Neuronal stem cell (in vitro differentiated cells): ENCODE results near the gene CTCF.
A peak's percentile ranks its signal among the peaks of the same experiment; 100 is the strongest.

ENCODE experiments used
- DNase-seq: peaks from one replicate; pipeline ENCODE4 v3.0.0-alpha.2; 2013; ENCODE audit warnings: low spot score
- H2AFZ ChIP-seq: one replicate; pipeline ENCODE4 v1.6.1; 2013; ENCODE audit warnings: mild to moderate bottlenecking, low read length, inconsistent platforms
- H2AK5ac ChIP-seq: 2 replicates; pipeline ENCODE4 v1.6.1; 2013; ENCODE audit warnings: low read depth, mild to moderate bottlenecking, inconsistent platforms, low read length, moderate library complexity, mixed read lengths
- H2BK120ac ChIP-seq: 2 replicates; pipeline ENCODE4 v1.6.1; 2013; ENCODE audit warnings: low read depth, mild to moderate bottlenecking, inconsistent platforms, low read length, moderate library complexity, mixed read lengths
- H2BK12ac ChIP-seq: one replicate; pipeline ENCODE4 v1.6.1; 2013; ENCODE audit warnings: low read length, inconsistent platforms
- H2BK15ac ChIP-seq: 2 replicates; pipeline ENCODE4 v1.6.1; 2013; ENCODE audit warnings: mild to moderate bottlenecking, low read length, inconsistent platforms, mixed read lengths
- H2BK5ac ChIP-seq: one replicate; pipeline ENCODE4 v1.6.1; 2013; ENCODE audit warnings: inconsistent platforms, mild to moderate bottlenecking, low read length, moderate library complexity
- H3K14ac ChIP-seq: one replicate; pipeline ENCODE4 v1.6.1; 2013; ENCODE audit warnings: low read length, inconsistent platforms
- H3K18ac ChIP-seq: 2 replicates; pipeline ENCODE4 v1.6.1; 2013; ENCODE audit warnings: low read length, inconsistent platforms
- H3K23ac ChIP-seq: 2 replicates; pipeline ENCODE4 v1.6.1; 2013; ENCODE audit warnings: low read depth, mild to moderate bottlenecking, mixed read lengths, low read length, inconsistent platforms; ENCODE audit not compliant: poor library complexity
- H3K27ac ChIP-seq: replicated peaks from 3 replicates; pipeline ENCODE4 v1.5.1; 2013; ENCODE audit warnings: low read length, inconsistent platforms
- H3K27me3 ChIP-seq, 3 experiments: 2 replicates each; pipeline ENCODE4 v1.6.1; 2013; ENCODE audit warnings: low read length in 3 of 3, mild to moderate bottlenecking in 2 of 3, inconsistent platforms in 1 of 3, low read depth in 1 of 3, mixed read lengths in 1 of 3, moderate library complexity in 1 of 3; ENCODE audit not compliant: control insufficient read depth in 3 of 3, insufficient read depth in 3 of 3
- H3K36me3 ChIP-seq, 2 donors: replicated peaks in 1 of 2; 2 replicates each; pipeline ENCODE4 v1.6.1; 2013; ENCODE audit warnings: low read length in 2 of 2; ENCODE audit not compliant: control insufficient read depth in 2 of 2, insufficient read depth in 2 of 2
- H3K4ac ChIP-seq: 2 replicates; pipeline ENCODE4 v1.6.1; 2013; ENCODE audit warnings: inconsistent platforms, mild to moderate bottlenecking, low read length, moderate library complexity
- H3K4me1 ChIP-seq, 2 donors: 1 replicate in 1 of 2; 2 replicates in 1 of 2; pipeline ENCODE4 v1.6.1; 2013; ENCODE audit warnings: low read length in 2 of 2, low read depth in 1 of 2; ENCODE audit not compliant: control insufficient read depth in 2 of 2, insufficient read depth in 1 of 2
- H3K4me2 ChIP-seq: one replicate; pipeline ENCODE4 v1.6.1; 2013; ENCODE audit warnings: mild to moderate bottlenecking, low read length, inconsistent platforms; ENCODE audit not compliant: insufficient read depth, poor library complexity, severe bottlenecking
- H3K4me3 ChIP-seq, 2 donors: 2 replicates each; pipeline ENCODE4 v1.5.1; 2013; ENCODE audit warnings: low read length in 2 of 2, mild to moderate bottlenecking in 2 of 2, inconsistent platforms in 1 of 2, moderate library complexity in 1 of 2
- H3K79me1 ChIP-seq: one replicate; pipeline ENCODE4 v1.6.1; 2013; ENCODE audit warnings: low read depth, mild to moderate bottlenecking, inconsistent platforms, low read length, moderate library complexity
- H3K9ac ChIP-seq: one replicate; pipeline ENCODE4 v1.6.1; 2013; ENCODE audit warnings: mild to moderate bottlenecking, low read depth, low read length, inconsistent platforms; ENCODE audit not compliant: poor library complexity
- H3K9me3 ChIP-seq, 2 donors: replicated peaks in 1 of 2; 2 replicates each; pipeline versions ENCODE3 to v1.6.1; 2013; ENCODE audit warnings: low read length in 2 of 2, mild to moderate bottlenecking in 2 of 2, inconsistent platforms in 1 of 2, low read depth in 1 of 2, mixed read lengths in 1 of 2, moderate library complexity in 1 of 2; ENCODE audit not compliant: control insufficient read depth in 2 of 2, insufficient read depth in 1 of 2
- H4K8ac ChIP-seq: one replicate; pipeline ENCODE4 v1.6.1; 2013; ENCODE audit warnings: low read depth, mild to moderate bottlenecking, inconsistent platforms, low read length, moderate library complexity
- H4K91ac ChIP-seq: one replicate; pipeline ENCODE4 v1.6.1; 2013; ENCODE audit warnings: low read length, low read depth, mild to moderate bottlenecking, inconsistent platforms; ENCODE audit not compliant: poor library complexity
- WGBS, 2 donors: extraction: QIAGEN DNeasy Blood & Tissue Kit; methylation state at CpG; one replicate each; pipeline ENCODE4 v1.1.7; 2013; ENCODE audit warnings: missing lambda C conversion rate in 2 of 2, mixed read lengths in 1 of 2; ENCODE audit not compliant: insufficient read length in 2 of 2, insufficient replicate concordance in 1 of 2; ENCODE audit errors: extremely low coverage in 2 of 2; 5-methylcytosine and 5-hydroxymethylcytosine counted together

The CTCF gene

GRCh38 chr16:67648088-67648763 lies 85.9 kb downstream of the CTCF start:
- H3K18ac ChIP-seq, result peak overlapping the region; percentile 80
- H3K14ac ChIP-seq, result peak overlapping the region; percentile 94
- H3K27ac ChIP-seq, result no peak overlapping the region
- DNase-seq, result no peak
- H3K4ac ChIP-seq, result no peak overlapping the region
- H3K36me3 ChIP-seq, result no peaks in the 10 kb centered on the region
- H4K91ac ChIP-seq, result no peak overlapping the region
- H2BK120ac ChIP-seq, result no peak overlapping the region
- H4K8ac ChIP-seq, result no peak overlapping the region
- peak overlapping the region; percentile 6 for H2BK15ac ChIP-seq
- peaks cover 0 to 76% (median 65%) of the 10 kb centered on the region in 3 experiments for H3K27me3 ChIP-seq
- H2AK5ac ChIP-seq, result peak overlapping the region; percentile 30
- no peak overlapping the region for H3K9ac ChIP-seq
- no peak overlapping the region for H3K4me3 ChIP-seq
- no peak overlapping the region for H2AFZ ChIP-seq
- peak overlapping the region; percentile 73 for H3K23ac ChIP-seq
- H2BK12ac ChIP-seq, result peak overlapping the region; percentile 0
- peak overlapping the region; percentile 66 for H2BK5ac ChIP-seq
- WGBS, 2 donors, result no CpG with 5 or more reads among the region's 65 CpGs
- H3K4me1 ChIP-seq, result peaks cover 0 to 19% of the 10 kb centered on the region in 2 donors
- H3K4me2 ChIP-seq, result no peak overlapping the region
- H3K79me1 ChIP-seq, result peaks cover 2% of the 10 kb centered on the region
- H3K9me3 ChIP-seq, result no peaks in the 10 kb centered on the region

GRCh38 chr16:67648764-67649407 lies 86.6 kb downstream of the CTCF start:
- WGBS, 2 donors, result no CpG with 5 or more reads among the region's 35 CpGs
- Histone ChIP-seq H2AK5ac (peak overlapping the region; percentile 30), H3K4me2 (peak overlapping the region; percentile 12), H3K9ac (no peak overlapping the region), H3K27me3 (peaks cover 3 to 77% (median 72%) of the 10 kb centered on the region in 3 experiments), H2BK120ac (no peak overlapping the region), H4K8ac (peak overlapping the region; percentile 78), H4K91ac (no peak overlapping the region), H2BK5ac (no peak overlapping the region), H2AFZ (no peak overlapping the region), H3K14ac (no peak overlapping the region), H3K4ac (no peak overlapping the region), H3K4me1 (peaks cover 0 to 20% of the 10 kb centered on the region in 2 donors), H3K18ac (peak overlapping the region; percentile 76), H3K27ac (peak overlapping the region; percentile 13), H3K36me3 (no peaks in the 10 kb centered on the region), H2BK15ac (peak overlapping the region; percentile 6), H3K23ac (peak overlapping the region; percentile 69), H3K9me3 (no peaks in the 10 kb centered on the region), H2BK12ac (peak overlapping the region; percentile 0), H3K79me1 (peaks cover 2% of the 10 kb centered on the region), H3K4me3 (peak overlapping the region in 1 of 2 donors; percentile 6)
- DNase-seq, result no peak

DNA sequence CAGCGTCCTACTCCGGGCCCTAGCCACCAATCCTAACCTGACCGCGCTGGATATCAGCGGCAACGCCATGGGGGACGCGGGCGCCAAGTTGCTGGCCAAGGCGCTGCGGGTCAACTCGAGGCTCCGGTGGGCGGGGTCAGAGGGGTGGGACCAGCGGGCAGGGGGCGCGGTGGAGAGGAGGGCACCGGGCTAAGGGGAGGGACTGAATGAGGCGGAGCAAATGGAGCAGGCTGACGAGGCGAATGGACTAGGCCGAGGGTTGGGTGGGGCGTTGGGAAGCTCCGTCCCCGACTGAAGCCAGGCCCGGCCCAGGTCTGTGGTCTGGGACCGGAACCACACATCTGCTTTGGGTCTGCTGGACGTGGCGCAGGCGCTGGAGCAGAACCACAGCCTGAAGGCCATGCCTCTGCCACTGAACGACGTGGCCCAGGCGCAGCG lies 87.2 kb downstream of the CTCF start:
- H2BK5ac ChIP-seq, result no peak overlapping the region
- peaks cover 0 to 20% of the 10 kb centered on the region in 2 donors for H3K4me1 ChIP-seq
- peak overlapping the region; percentile 90 for H2AK5ac ChIP-seq
- no peaks in the 10 kb centered on the region for H3K9me3 ChIP-seq
- H3K14ac ChIP-seq, result peak overlapping the region; percentile 63
- H2BK12ac ChIP-seq, result peak overlapping the region; percentile 84
- WGBS, 2 donors, result no CpG with 5 or more reads among the region's 34 CpGs
- peak overlapping the region; percentile 51 for H3K27ac ChIP-seq
- H3K79me1 ChIP-seq, result peaks cover 4% of the 10 kb centered on the region
- no peak overlapping the region for H2BK15ac ChIP-seq
- peaks cover 3 to 75% (median 75%) of the 10 kb centered on the region in 3 experiments for H3K27me3 ChIP-seq
- H3K4me3 ChIP-seq, result peak overlapping the region in 1 of 2 donors; percentile 26
- no peaks in the 10 kb centered on the region for H3K36me3 ChIP-seq
- H4K8ac ChIP-seq, result no peak overlapping the region
- no peak overlapping the region for H4K91ac ChIP-seq
- no peak overlapping the region for H3K4ac ChIP-seq
- peak; percentile 65 for DNase-seq
- H2BK120ac ChIP-seq, result peak overlapping the region; percentile 31
- peak overlapping the region; percentile 85 for H3K18ac ChIP-seq
- H3K23ac ChIP-seq, result peak overlapping the region; percentile 80
- no peak overlapping the region for H2AFZ ChIP-seq
- H3K4me2 ChIP-seq, result peak overlapping the region; percentile 12
- peak overlapping the region; percentile 21 for H3K9ac ChIP-seq

- Histone ChIP-seq H2BK12ac (peak overlapping the region; percentile 84), H3K27ac (no peak overlapping the region), H2BK120ac (peak overlapping the region; percentile 31), H3K23ac (peak overlapping the region; percentile 80), H3K4me3 (no peak overlapping the region), H4K91ac (no peak overlapping the region), H3K18ac (peak overlapping the region; percentile 85), H2AK5ac (peak overlapping the region; percentile 90), H3K36me3 (no peaks in the 10 kb centered on the region), H3K9me3 (peaks cover 0 to 2% of the 10 kb centered on the region in 2 donors), H2BK15ac (no peak overlapping the region), H3K79me1 (peaks cover 4% of the 10 kb centered on the region), H3K4me1 (peaks cover 0 to 20% of the 10 kb centered on the region in 2 donors), H3K27me3 (peaks cover 3 to 78% (median 78%) of the 10 kb centered on the region in 3 experiments), H4K8ac (no peak overlapping the region), H3K4ac (no peak overlapping the region), H2AFZ (no peak overlapping the region), H3K14ac (peak overlapping the region; percentile 63), H3K4me2 (peak overlapping the region; percentile 12), H2BK5ac (no peak overlapping the region), H3K9ac (peak overlapping the region; percentile 21)
- DNase-seq, result no peak
- no CpG with 5 or more reads among the region's 8 CpGs for WGBS, 2 donors
Observed at GRCh38 chr16:67650023-67650422, 87.7 kb downstream of the CTCF start.
